NCI-H526 treated with DMSO at 0.1 percent for 48 hours (cell line): ENCODE data around the gene SEMA3F.

Source experiments
- DNase-seq: peaks from one replicate; lab custom pipeline; 2025; lab: John Stamatoyannopoulos, UW

SEMA3F gene

DNA sequence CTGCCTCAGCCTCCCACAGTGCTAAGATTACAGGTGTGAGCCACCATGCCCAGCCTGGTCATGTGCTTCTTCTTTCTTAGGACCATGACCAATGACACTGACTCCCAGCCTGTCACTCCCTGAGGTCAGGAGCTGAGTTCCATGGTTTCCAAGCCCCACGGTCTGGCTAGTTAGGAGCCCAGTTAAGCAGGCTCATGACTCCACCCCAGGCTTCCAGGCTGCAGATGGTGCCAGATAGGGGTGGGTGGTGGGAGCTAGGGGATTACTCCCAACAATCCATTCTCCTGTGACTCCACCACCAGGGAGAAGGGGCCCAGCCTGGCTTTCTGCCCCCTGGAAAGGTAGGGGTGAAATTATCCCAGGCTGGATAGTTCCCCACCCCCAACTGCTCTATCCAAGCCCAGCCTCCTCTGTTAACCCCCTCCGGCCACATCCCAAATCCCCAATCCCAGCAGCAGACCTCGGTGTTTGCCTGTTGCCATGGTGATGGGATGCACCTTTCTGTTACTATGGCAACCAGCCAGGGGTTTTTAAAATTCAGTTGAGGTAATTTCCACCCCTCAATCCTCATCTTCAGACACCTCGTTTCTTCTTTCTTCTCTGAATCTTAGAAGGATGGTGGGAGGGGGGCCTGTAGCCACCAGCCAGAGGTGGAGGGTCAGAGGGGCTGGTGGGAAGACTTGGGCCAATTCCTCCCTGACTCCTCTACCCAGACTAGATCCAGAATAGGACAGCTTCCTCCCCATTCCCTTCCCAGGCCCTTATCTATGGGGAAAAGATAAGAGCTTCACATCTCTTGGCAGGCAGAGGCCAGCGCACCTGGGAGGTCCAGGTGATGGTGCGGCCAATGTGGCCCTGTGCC, 22.5 kb upstream of the SEMA3F start:
- no peak for DNase-seq

DNA sequence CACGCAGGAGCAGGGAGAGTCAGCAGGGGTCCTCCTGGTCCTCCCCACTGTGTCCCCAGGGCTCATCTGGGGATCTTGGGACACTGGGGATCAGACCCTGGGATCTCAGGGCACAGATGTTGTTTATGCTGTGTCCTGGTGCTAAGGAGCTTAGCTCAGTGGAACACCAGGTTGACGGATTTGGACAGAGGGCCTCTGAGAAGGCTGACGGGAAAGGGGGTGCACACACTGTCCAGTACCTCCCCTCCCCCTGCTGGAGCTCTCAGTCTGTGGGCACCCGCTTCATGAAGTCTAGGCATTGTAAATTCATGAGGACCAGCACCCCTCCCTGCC, 21.9 kb upstream of the SEMA3F start:
- DNase-seq: no peak

DNA sequence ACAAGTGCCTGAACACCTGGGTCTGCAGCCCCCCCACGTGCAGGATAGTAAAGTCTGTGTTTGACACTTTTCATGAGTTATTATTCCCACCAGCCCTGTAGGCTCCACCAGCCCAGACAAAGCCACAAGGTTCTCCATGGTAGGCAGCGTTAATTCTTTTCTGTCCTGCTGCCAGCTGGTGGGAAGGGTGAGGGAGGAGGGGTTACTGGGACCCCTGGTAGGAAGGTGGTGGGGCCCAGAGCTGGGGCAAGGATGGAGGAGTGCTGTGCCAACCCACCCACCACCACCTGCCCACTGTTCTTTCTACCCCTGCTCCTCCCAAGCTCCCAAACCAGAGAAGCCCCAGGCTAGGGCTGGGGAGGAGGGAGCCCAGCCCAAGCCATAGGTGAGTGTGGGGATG, 20.8 kb upstream of the SEMA3F start:
- DNase-seq: no peak

DNA sequence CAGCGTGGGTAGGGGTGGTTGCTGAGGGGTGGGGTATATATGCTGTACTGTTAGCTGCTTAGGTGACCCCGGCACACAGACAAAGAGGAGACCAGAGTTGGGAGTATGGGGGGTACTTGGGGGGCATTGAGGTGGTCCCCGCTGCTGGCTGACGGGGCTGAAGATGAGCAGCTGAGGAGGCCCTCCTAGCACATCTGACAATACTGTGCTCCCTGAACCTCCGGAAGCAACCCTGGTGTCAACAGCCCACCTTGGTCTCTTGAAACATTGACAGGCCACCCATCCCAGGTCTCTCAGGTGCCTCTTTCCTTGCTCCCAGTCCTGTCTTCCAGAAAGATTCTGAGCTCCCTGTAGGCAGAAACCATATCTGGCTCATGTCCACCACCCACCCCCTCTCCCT, 19.2 kb upstream of the SEMA3F start:
- DNase-seq: no peak

DNA sequence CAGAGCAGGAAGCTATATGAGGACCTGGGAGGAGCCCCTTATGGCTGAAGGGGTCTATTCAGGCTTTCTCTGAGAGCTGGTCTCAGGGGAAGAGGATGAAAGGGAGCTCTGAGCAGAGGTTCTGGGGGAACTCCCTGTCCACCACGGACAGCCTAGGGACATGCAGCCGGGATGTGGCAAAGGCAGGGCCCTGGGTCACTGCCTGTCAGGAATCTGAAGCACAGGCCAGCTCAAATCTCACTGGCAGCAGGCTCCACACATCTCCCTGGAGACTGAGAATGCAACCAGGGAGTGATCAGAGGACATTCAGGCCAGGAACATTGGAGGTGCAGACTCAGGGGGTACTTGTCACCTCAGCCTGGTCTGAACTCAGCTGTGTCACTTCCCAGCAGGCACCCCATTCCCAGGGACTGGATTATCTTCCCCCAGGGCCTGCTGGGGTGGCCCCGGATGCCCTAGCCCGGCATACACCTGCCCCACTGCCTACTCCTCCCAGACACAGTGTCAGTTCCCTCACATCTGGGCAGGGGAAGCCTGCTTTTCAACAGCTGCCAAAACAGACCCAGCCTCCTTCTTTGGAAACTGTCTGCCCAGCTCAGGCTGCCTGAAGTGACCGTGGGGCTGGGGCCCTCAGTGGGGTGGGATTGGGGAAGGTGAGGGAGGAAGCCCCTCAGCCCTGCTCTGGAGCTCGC, 18.3 kb upstream of the SEMA3F start:
- no peak for DNase-seq

DNA sequence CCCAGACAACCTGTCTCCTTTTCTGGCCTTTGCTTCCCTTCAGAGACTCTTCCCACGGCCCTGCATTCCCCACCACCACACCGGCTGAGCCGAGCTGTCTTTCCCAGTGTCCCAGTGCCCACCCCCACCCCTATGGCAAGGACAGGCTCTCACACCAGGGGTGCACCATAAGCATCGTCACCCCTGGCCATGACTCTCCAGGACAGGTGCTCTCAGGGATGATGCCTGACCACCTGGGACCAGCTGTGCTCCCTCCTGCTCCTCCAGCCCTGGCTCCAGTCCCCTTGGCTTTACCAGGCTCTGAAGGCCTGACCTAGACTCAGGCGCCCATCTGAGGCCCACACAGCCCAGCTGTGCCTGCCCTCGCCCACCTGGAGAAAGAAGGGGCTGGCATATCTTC, 17.6 kb upstream of the SEMA3F start:
- no peak for DNase-seq

DNA sequence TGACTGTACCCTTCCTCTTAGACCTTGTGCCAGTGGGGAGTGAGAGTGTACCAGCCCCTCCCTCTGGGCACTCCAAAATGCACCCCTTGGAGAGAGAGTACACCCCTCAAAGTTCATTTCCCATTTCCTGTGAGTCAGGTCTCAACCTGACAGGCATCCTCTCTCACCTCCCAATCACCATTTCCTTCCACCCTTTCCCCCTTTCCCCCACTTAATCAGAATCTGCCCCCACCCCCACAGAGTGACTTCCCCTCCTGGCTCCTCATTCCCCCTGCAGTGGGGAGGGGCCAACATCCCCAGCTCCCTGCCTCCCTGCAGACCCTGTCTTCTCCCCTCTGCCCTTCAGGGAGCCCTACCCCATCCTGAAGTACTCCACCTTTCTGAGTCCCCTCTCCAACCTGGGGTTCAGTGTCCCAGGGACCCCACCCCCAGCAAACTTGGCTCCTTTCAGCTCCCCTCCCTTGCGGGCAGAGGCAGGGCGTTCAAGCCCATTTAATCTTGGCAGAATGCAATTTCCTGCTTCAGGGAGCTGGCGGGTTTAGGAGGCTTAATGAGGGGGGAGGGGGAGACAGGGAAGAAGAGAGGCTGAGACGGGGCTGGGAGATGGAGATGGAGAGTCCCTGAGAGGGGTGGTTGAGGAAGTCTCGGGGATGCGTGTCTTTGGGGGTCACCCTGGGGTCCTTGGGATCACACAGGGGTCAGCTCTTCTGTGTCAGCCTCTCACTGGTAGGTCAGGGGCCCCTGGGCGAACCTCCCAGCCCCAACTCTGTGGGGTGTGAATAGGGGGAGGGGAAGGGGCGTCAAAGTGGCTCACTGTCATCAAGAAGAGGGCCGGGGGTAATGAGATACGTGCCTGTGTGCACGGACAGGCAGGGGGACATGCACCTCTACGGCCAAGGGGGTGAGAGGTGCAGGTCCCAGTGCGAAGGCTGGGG, 16.6 kb upstream of the SEMA3F start:
- no peak for DNase-seq

DNA sequence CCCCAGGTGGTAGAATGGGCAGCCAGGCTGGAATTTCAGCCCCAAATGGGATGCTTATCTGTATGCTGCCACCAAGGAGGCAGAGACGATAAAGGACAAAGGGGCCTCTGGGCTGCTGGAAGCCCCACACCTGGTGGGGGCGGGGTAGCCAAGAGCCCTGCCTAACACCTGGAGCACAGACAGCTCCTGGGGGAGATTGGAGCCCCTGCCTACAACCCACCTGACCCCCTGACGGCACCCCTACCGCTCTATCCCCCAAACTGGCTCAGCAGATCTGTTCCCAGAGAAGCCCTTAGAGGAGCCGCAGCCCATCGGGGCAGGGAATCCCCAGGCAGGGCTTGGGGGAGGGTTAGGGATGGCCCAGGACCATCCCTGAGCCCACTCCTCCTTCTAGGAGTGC, 15.8 kb upstream of the SEMA3F start:
- no peak for DNase-seq

DNA sequence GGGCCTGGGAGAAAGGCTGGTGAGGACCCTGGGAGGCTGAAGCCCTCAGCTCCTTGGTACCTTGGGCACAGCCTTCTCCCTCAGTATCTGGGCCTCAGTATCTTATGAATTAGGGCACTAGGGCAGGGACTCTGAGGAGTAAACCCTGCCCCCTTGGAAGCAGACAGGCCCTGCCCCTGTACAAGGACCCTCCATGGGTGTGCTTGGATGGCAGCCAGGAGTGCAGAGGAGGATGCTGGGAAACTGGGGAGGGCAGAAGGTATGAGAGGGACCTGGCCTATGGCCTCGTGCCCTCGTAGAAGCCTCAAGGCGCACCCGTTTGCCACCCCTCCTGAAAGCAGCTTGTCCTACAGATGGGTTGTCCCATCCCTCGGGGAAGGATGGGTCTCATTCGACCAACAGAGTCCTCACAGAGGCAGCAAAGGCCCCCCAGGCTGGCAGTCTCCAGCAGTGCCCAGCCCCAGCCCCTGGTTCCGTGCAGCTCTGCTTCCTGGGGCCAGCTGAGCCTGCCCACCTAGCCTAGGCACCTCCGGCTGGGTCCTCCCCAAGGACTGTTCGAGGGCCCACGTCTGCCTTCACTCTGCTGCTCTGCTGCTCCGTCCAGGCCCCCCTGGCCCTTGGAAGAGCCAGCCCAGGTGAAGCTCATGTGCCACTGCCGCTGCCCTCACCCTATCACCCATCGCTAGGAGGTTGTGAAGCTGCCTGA, 15.3 kb upstream of the SEMA3F start:
- DNase-seq: no peak

DNA sequence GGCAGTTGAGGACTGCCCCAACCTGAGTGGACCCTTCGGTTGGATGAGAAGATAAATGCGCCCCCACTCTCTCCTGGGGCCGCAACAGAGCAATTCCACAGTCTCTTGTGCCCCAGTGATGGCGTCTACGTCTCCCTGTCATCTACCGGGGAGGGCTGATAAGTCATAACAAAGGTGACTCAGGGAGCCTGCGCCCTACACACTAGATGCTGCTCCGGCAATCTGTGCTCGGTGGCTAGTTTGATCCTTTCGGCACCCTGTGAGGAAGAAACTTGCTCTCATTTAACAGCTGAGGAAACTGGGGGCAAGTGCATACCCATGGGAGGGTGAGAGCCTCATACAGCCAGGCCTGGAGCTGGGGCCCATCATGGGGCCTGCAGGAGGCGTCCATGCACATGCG, 14.1 kb upstream of the SEMA3F start:
- no peak for DNase-seq

DNA sequence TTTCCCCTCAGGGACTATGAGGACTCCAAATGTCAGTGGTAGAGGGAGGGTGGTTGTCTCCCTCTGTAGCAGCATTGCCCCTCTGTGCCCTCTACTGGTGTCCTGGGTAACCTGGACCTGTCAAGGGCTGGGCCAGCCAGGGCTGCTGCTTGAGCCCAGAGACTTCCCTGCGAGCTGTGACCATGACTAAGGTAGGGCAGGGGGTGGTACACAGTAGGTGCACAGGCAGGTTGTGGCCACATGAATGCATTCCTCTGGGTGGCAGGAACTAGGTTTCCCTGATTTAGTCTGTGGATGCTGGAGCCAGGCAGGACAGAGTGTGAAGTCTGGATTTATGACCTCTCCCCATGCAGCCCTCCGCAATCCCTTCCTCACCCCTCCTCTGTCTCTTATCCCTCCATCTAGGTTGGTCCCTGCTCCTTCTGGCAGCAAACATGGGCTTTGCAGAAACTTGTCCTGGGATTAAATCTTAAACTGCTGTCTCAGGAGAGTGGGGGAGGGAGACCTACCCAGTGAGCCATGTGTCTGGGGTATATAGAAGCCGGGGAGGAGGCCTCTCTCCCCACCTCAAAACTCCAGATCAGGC, 8.7 kb upstream of the SEMA3F start:
- DNase-seq: no peak

DNA sequence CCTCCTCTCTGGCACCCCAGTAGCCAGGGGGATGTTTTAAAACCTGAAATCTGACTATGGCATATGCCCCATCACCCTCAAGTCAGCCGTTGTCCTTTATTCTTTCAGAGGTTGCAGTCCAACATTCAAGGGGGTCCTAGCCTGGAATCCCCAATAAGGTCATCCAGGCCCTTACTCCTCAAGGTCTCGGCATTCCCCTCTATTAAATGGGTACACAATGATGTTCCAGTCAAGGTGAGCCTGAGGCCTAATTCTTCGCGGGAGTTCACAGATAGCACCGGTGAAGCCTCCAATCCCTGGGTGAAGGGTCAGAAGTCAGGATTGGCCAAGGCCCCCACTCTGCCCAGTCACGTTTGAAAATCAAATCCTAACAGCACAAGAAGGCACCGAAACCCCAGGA, 8.1 kb upstream of the SEMA3F start:
- no peak for DNase-seq

DNA sequence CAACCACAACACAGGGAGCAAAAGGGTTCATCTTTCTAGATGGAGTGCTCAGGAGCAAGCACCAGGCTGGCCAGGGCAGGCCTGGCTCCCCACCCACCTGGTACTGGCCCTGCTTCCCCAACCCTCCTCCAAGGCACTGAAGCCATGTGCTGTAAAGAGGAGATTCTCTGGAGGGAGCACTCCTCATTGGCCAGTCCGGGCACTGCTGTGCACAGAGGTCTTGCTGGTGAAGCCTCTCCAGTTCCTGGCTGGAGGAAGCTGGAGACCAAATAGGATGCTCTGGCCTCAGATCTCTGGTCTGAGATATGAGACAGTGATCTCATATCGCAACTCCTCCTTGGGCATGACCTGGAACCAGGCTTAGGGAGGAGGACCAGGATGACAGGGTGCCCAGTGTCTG, 7.7 kb upstream of the SEMA3F start:
- no peak for DNase-seq

DNA sequence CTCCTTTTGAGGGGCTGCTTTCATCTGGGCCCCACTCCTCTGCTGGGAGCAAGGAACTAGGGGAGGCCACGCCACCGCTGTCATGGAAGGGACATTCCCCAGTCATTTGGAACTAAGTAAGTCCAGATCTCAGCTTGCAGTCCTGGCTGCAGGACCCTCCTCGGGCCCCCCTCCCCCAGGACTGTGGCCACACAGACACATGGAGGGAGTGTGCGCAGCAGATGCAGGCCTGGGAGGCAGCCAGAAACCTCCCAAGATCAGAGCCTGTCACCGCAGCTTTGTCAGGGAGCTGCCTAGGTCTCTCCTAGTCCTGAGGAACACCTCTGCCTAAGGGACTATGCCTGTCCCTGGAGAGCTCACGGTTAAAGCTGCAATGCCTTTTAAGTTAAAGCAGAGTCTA, 7.3 kb upstream of the SEMA3F start:
- DNase-seq: no peak

DNA sequence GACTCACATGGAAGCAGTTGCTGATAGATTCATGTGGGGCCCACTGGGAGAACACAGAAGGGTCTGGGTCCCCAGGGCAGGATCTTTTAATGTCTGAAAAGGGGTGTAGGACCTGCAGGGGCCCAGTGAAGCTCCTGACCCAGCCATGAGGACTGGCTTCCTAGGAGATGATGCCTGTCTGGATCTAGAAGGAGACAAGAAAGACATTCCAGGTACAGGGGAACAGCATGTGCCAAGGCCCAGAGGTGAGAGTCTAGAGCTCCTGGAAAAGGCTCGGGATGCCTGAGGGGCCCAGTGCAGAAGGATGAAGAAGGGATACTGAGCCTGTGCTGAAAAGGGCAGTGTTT, 4.7 kb upstream of the SEMA3F start:
- no peak for DNase-seq

DNA sequence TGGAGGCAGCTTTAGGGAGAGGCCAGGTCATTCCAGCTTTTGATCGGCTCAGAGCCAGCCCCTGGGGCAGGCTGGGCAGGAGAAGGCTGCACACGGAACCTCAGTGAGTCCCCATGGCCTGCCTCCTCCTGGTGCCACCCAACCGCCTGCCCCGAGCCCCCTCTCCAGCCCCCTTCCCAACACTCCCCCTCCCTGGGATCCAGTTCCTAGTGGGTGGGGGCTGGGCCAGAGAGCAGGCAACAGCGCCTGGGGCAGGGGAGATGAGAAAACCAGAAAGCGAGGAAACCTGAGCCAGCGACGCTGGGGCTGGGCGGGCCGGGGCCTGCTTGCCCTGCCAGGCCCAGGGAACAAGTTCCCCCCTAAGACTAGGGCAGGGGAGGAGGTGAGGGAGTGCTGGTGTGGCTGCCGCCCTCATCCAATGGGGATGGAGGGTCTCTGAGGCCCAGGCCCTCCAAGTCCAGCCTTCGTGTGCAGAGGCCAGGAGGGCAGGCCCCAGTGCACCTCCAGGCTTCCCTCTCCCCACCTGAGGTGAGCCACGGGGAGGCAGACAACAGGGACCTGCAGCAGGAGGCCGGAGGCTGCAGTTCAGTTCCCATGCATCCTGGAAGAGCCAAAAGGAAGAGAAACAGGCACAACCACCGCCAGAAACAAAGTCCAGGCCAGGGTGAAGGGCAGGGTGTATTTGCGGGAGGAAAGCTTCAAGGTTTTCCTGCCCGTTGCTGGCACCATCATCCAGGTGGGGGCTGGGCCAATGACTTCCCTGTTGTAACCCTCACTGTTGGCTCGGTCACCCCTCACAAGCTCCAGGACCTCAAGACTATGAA, 4.0 kb upstream of the SEMA3F start:
- DNase-seq: peak; percentile 50

DNA sequence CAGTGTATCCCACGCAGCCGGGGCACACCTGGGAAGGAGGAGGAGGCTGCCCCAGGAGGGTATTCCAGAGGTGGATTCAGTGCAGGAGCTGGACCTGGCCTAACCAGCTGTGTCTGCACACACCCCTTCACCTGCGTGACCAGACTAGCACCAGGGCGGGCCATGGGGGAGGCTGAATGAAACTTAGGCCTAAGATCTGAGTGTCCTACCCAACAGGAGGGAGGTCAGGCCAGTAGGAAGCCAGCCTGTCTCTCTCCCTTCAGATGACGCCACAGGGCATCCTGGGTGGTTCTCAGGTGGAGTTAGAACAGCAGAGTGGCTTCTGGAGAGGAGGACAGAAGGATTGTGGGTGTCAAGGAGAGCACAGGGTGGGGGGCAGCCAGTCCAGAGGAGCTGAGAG, 3.4 kb upstream of the SEMA3F start:
- no peak for DNase-seq

DNA sequence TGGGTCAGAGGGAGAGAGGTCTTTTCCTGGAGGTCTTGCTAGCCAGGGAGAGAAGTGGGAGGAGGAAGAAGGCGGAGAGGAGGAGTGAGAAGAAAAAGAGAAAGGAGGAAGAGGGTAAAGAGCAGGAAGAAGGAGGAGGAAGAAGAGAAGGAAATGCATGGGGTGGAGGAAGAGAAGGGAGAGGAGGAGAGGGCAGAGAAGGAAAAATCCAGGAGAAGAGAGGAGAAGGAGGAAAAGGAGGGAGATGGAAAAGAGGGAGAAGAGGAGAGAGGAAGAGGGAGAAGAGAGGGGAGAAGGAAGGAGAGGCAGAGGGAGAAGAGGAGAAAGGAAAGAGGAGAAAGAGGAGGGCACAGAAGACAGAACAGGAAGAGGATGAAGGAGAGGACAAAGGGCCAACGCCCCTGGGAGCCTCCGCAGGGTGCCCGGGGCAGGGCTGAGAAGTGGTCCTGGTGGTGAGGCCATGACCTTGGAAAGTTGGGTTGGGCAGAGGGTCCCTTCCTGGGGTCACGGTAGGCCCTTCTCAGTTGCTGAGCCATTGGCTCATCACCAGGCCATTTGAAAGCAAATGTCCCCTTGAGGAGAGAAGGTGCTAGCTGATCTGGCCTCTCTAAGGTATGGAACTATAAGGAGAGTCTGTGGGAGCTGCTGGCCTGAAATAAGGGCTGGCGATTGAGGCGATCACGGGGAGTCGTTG, 1.2 kb upstream of the SEMA3F start:
- no peak for DNase-seq

DNA sequence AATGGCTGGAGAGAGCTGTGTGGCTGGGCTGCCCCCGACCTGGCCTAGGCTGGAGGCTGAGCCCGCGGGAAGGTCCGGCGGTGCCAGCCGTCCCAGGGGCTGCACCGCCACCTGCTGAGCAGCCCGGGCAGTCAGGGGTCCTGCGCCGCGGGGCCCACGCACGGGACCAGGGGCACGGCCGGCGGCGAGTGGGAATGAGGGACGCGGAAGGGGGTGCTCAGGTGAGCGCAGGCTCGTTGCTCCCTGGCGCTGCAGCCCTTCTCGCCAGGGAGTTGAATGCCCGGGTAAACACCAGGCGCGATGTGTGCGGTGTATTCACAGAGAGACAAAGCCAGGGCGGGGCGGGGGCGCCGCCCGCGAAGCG, 666 bp upstream of the SEMA3F start:
- DNase-seq: peak; percentile 69

DNA sequence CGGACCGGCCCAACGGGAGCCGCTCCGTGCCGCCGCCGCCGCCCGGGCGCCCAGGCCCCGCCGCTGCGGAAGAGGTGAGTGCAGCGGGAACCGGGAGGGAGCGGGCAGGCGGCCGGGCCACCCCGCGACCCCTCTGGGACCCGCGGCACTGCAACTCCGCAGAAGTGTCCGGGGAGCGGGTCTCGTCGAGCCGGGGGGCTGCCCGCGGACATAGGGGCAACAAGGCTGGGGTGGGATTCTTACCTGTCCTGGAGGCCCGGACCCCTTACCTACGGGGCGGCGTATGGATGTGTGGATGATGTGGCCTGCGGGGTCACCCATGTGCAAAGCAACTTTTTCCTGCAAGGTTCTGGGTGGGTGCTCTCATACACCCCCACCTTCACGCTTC, 361 bp downstream of the SEMA3F start:
- DNase-seq: no peak
